H9 (cell line): ENCODE results near the gene PDCD1. TPM values are rescaled to one million over a fixed set of nuclear protein-coding genes. Genes with fewer than 3 reads are reported as not detected.

Source experiments
- DNase-seq: peaks from one replicate; pipeline ENCODE4 v3.0.0-alpha.2; 2017
- H2AFZ ChIP-seq: one replicate; pipeline ENCODE4 v1.6.1; 2013; ENCODE audit warnings: mild to moderate bottlenecking, low read length, control low read depth, moderate library complexity
- H2AK5ac ChIP-seq: 2 replicates; pipeline ENCODE4 v1.6.1; 2013; ENCODE audit warnings: low read length, control low read depth, mixed read lengths; ENCODE audit not compliant: insufficient read length
- H2BK120ac ChIP-seq: one replicate; pipeline ENCODE4 v1.6.1; 2013; ENCODE audit warnings: low read depth, mild to moderate bottlenecking, low read length, control low read depth, inconsistent platforms; ENCODE audit not compliant: poor library complexity, severe bottlenecking
- H2BK12ac ChIP-seq: 2 replicates; pipeline ENCODE4 v1.6.1; 2013; ENCODE audit warnings: low read length, control low read depth, mixed read lengths, low read depth; ENCODE audit not compliant: insufficient read length
- H2BK15ac ChIP-seq: 2 replicates; pipeline ENCODE4 v1.6.1; 2013; ENCODE audit warnings: low read depth, low read length, control low read depth
- H2BK20ac ChIP-seq: one replicate; pipeline ENCODE4 v1.6.1; 2013; ENCODE audit warnings: low read depth, mild to moderate bottlenecking, low read length, control low read depth, inconsistent platforms; ENCODE audit not compliant: poor library complexity, severe bottlenecking
- H2BK5ac ChIP-seq: 2 replicates; pipeline ENCODE4 v1.6.1; 2013; ENCODE audit warnings: low read length, control low read depth, mixed read lengths; ENCODE audit not compliant: insufficient read length
- H3K14ac ChIP-seq: 2 replicates; pipeline ENCODE4 v1.6.1; 2013; ENCODE audit warnings: low read length, control low read depth; ENCODE audit not compliant: insufficient read depth
- H3K18ac ChIP-seq: 2 replicates; pipeline ENCODE4 v1.6.1; 2013; ENCODE audit warnings: low read depth, mild to moderate bottlenecking, mixed read lengths, low read length, control low read depth; ENCODE audit not compliant: insufficient read length
- H3K23ac ChIP-seq: 2 replicates; pipeline ENCODE4 v1.6.1; 2013; ENCODE audit warnings: low read length, control low read depth, mixed read lengths, low read depth; ENCODE audit not compliant: insufficient read length
- H3K23me2 ChIP-seq: 2 replicates; pipeline ENCODE4 v1.6.1; 2013; ENCODE audit warnings: low read depth, mild to moderate bottlenecking, mixed read lengths, low read length, control low read depth; ENCODE audit not compliant: insufficient read length, poor library complexity, severe bottlenecking
- H3K27ac ChIP-seq: 2 replicates; pipeline ENCODE4 v1.5.1; 2013; ENCODE audit warnings: low read length, control low read depth, mixed read lengths, low read depth; ENCODE audit not compliant: insufficient read length
- H3K27me3 ChIP-seq: 2 replicates; pipeline ENCODE4 v1.6.1; 2013; ENCODE audit warnings: low read length, control low read depth, inconsistent platforms; ENCODE audit not compliant: insufficient read depth
- H3K4ac ChIP-seq: 2 replicates; pipeline ENCODE4 v1.6.1; 2013; ENCODE audit warnings: low read depth, mild to moderate bottlenecking, control low read depth, inconsistent platforms, low read length, moderate library complexity
- H3K4me1 ChIP-seq: 2 replicates; pipeline ENCODE4 v1.6.1; 2013; ENCODE audit warnings: low read length, control low read depth, inconsistent platforms; ENCODE audit not compliant: insufficient read depth
- H3K4me2 ChIP-seq: 2 replicates; pipeline ENCODE4 v1.6.1; 2013; ENCODE audit warnings: low read length, control low read depth, mixed read lengths; ENCODE audit not compliant: insufficient read length, insufficient read depth
- H3K56ac ChIP-seq: 2 replicates; pipeline ENCODE4 v1.6.1; 2013; ENCODE audit warnings: low read depth, mild to moderate bottlenecking, mixed read lengths, low read length, control low read depth; ENCODE audit not compliant: insufficient read length
- H3K79me1 ChIP-seq: 2 replicates; pipeline ENCODE4 v1.6.1; 2013; ENCODE audit warnings: low read depth, mild to moderate bottlenecking, moderate library complexity, low read length, control low read depth, inconsistent platforms; ENCODE audit not compliant: insufficient read depth, poor library complexity, severe bottlenecking
- H3K79me2 ChIP-seq: 2 replicates; pipeline ENCODE4 v1.6.1; 2013; ENCODE audit warnings: low read length, control low read depth, inconsistent platforms; ENCODE audit not compliant: insufficient read depth
- H3K9ac ChIP-seq: 2 replicates; pipeline ENCODE4 v1.6.1; 2013; ENCODE audit warnings: low read length, control low read depth, mixed read lengths; ENCODE audit not compliant: insufficient read length; ENCODE audit errors: extremely low read depth
- H3K9me3 ChIP-seq: one replicate; pipeline ENCODE4 v1.6.1; 2013; ENCODE audit warnings: low read depth, low read length, inconsistent platforms; ENCODE audit not compliant: control insufficient read depth
- H3T11ph ChIP-seq: one replicate; pipeline ENCODE4 v1.6.1; 2013; ENCODE audit warnings: mild to moderate bottlenecking, low read length, control low read depth, inconsistent platforms
- H4K20me1 ChIP-seq: one replicate; pipeline ENCODE4 v1.6.1; 2013; ENCODE audit not compliant: control insufficient read depth, insufficient read length, insufficient read depth
- H4K5ac ChIP-seq: 2 replicates; pipeline ENCODE4 v1.6.1; 2013; ENCODE audit warnings: low read depth, mild to moderate bottlenecking, mixed read lengths, low read length, control low read depth; ENCODE audit not compliant: insufficient read length
- H4K8ac ChIP-seq: replicated peaks from 2 replicates; pipeline ENCODE4 v1.6.1; 2013; ENCODE audit warnings: low read length, control low read depth, mixed read lengths, low read depth; ENCODE audit not compliant: insufficient read length
- H4K91ac ChIP-seq: 2 replicates; pipeline ENCODE4 v1.6.1; 2013; ENCODE audit warnings: low read depth, mild to moderate bottlenecking, moderate library complexity, mixed read lengths, low read length, control low read depth; ENCODE audit not compliant: insufficient read length
- H3K27ac Mint-ChIP-seq, 3 experiments: 2 replicates in 2 of 3; 3 replicates in 1 of 3; pipeline ENCODE4 v1.8.0; 2020 to 2021; ENCODE audit warnings: mixed read lengths in 3 of 3, mild to moderate bottlenecking in 1 of 3, moderate library complexity in 1 of 3
- H3K27me3 Mint-ChIP-seq: 2 replicates; pipeline ENCODE4 v1.8.0; 2021; ENCODE audit warnings: low read depth, mild to moderate bottlenecking, moderate library complexity, mixed read lengths
- H3K36me3 Mint-ChIP-seq, 3 experiments: 2 replicates in 2 of 3; 3 replicates in 1 of 3; pipeline ENCODE4 v1.8.0; 2020 to 2021; ENCODE audit warnings: low read depth in 3 of 3, mixed read lengths in 3 of 3; ENCODE audit not compliant: insufficient read depth in 1 of 3
- H3K4me1 Mint-ChIP-seq, 2 experiments: 2 replicates each; pipeline ENCODE4 v1.8.0; 2020; ENCODE audit warnings: mixed read lengths in 2 of 2
- H3K4me3 Mint-ChIP-seq, 2 experiments: 2 replicates in 1 of 2; 3 replicates in 1 of 2; pipeline ENCODE4 v1.8.0; 2020 to 2021; ENCODE audit warnings: mild to moderate bottlenecking in 2 of 2, mixed read lengths in 2 of 2, moderate library complexity in 1 of 2
- H3K9me3 Mint-ChIP-seq, 2 experiments: 2 replicates in 1 of 2; 3 replicates in 1 of 2; pipeline ENCODE4 v1.8.0; 2020; ENCODE audit warnings: mild to moderate bottlenecking in 2 of 2, mixed read lengths in 2 of 2, moderate library complexity in 1 of 2
- WGBS: extraction: QIAGEN DNeasy Blood & Tissue Kit; methylation state at CpG from one replicate; pipeline ENCODE4 v1.1.7; 2013; ENCODE audit warnings: missing lambda C conversion rate, low lambda C conversion rate, mixed read lengths; ENCODE audit not compliant: insufficient read length; ENCODE audit errors: extremely low coverage; 5-methylcytosine and 5-hydroxymethylcytosine counted together
- total RNA-seq: library from RNA; stranded (reverse); gene quantifications from 2 replicates; pipeline ENCODE4 v1.2.1, GENCODE V29; 2021
- TF ChIP-seq, protein P1 (sequence below): fragments of 200-600 bp; sonication (generic); conservative IDR thresholded peaks from 3 replicates; pipeline ENCODE4 v1.8.0; 2021; ENCODE audit warnings: antibody characterized with exemption, mild to moderate bottlenecking

Gene PDCD1
- total RNA-seq, 1 experiment from 2014 or later = 1.6 TPM

DNA sequence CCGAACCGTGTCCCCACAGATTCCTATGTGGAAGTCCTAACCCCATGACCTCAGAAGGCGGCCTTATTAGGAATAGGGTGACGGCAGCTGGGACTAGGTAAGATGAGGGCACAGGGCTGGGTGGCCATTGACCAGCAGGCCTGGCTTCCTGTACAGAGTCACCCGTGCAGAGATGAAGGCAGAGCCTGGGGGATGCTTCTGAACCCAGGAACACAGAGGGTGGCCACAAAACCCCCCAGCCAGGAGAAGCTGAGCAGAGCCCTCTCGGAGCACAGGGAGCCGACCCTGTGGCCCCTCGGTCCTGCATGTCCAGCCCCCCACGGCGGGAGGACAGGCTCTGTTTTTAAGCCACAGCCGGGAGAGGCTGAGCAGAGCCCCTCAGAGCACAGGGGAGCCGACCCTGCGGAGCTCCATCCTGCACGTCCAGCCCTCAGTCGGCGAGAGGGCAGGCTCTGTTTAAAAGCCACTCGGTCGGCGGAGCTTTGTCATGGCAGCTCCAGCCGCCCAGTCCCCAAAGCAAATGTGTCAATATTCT is 2.7 kb downstream of the PDCD1 start:
- no peak overlapping the region for H2BK12ac ChIP-seq
- H2BK15ac ChIP-seq = no peak overlapping the region
- no peak overlapping the region for H3T11ph ChIP-seq
- no peaks in the 10 kb centered on the region for H3K4me1 ChIP-seq
- no peak overlapping the region for H2AK5ac ChIP-seq
- TF ChIP-seq, protein P1, sequence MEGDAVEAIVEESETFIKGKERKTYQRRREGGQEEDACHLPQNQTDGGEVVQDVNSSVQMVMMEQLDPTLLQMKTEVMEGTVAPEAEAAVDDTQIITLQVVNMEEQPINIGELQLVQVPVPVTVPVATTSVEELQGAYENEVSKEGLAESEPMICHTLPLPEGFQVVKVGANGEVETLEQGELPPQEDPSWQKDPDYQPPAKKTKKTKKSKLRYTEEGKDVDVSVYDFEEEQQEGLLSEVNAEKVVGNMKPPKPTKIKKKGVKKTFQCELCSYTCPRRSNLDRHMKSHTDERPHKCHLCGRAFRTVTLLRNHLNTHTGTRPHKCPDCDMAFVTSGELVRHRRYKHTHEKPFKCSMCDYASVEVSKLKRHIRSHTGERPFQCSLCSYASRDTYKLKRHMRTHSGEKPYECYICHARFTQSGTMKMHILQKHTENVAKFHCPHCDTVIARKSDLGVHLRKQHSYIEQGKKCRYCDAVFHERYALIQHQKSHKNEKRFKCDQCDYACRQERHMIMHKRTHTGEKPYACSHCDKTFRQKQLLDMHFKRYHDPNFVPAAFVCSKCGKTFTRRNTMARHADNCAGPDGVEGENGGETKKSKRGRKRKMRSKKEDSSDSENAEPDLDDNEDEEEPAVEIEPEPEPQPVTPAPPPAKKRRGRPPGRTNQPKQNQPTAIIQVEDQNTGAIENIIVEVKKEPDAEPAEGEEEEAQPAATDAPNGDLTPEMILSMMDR = no peak
- H3K4me2 ChIP-seq = no peak overlapping the region
- H3K9me3 Mint-ChIP-seq = no peaks in the 10 kb centered on the region
- H4K91ac ChIP-seq = no peak overlapping the region
- no peak overlapping the region for H4K5ac ChIP-seq
- H4K20me1 ChIP-seq = no peaks in the 10 kb centered on the region
- H3K23ac ChIP-seq = no peak overlapping the region
- no peak overlapping the region for H3K27ac ChIP-seq
- no peak overlapping the region for H3K9ac ChIP-seq
- WGBS = no CpG with 5 or more reads among the region's 20 CpGs
- no peak overlapping the region for H2BK120ac ChIP-seq
- DNase-seq = no peak
- no peaks in the 10 kb centered on the region for H3K27me3 ChIP-seq
- H3K79me2 ChIP-seq = no peaks in the 10 kb centered on the region
- no peak overlapping the region for H3K4ac ChIP-seq
- H2BK20ac ChIP-seq = no peak overlapping the region
- no peaks in the 10 kb centered on the region for H3K36me3 Mint-ChIP-seq
- no peak overlapping the region for H2BK5ac ChIP-seq
- no peak overlapping the region for H3K56ac ChIP-seq
- no peak overlapping the region for H4K8ac ChIP-seq
- no peak overlapping the region for H3K14ac ChIP-seq
- no peaks in the 10 kb centered on the region for H3K9me3 ChIP-seq
- H3K27ac Mint-ChIP-seq = no peak overlapping the region; a peak in 1 of 7 replicates
- H3K23me2 ChIP-seq = no peaks in the 10 kb centered on the region
- H3K27me3 Mint-ChIP-seq = peaks cover 2% of the 10 kb centered on the region; the same call in 1 of the 2 replicates
- peaks cover 2 to 6% of the 10 kb centered on the region in 2 experiments; a peak in 1 of 4 replicates for H3K4me1 Mint-ChIP-seq
- H3K18ac ChIP-seq = no peak overlapping the region
- H3K79me1 ChIP-seq = no peaks in the 10 kb centered on the region
- no peak overlapping the region for H3K4me3 Mint-ChIP-seq
- no peak overlapping the region for H2AFZ ChIP-seq
